BLaER1 treated with 17β-estradiol and CSF1 and Interleukin-3, amounts not matched to agents 10 nM and 100 nM (cell line): ENCODE results near the gene SLC35A4.

ENCODE experiments used
- H3K27ac ChIP-seq, 11 experiments: shearing (Covaris generic); formaldehyde crosslinking; 2 replicates each; pipeline ENCODE4 v1.8.1; 2022
- H3K27me3 ChIP-seq, 11 experiments: shearing (Covaris generic); formaldehyde crosslinking; 2 replicates each; pipeline ENCODE4 v1.8.1; 2022
- H3K36me3 ChIP-seq, 11 experiments: shearing (Covaris generic); formaldehyde crosslinking; 2 replicates each; pipeline ENCODE4 v1.8.1; 2022
- H3K4me1 ChIP-seq, 10 experiments: shearing (Covaris generic); formaldehyde crosslinking; 2 replicates each; pipeline ENCODE4 v1.8.1; 2022
- H3K4me2 ChIP-seq, 11 experiments: shearing (Covaris generic); formaldehyde crosslinking; 2 replicates each; pipeline ENCODE4 v1.8.1; 2022
- H3K4me3 ChIP-seq, 10 experiments: shearing (Covaris generic); formaldehyde crosslinking; 2 replicates each; pipeline ENCODE4 v1.8.1; 2022
- H3K9ac ChIP-seq, 11 experiments: shearing (Covaris generic); formaldehyde crosslinking; 2 replicates each; pipeline ENCODE4 v1.8.1; 2022
- H3K9me3 ChIP-seq, 11 experiments: shearing (Covaris generic); formaldehyde crosslinking; replicated peaks in 1 of 11; 2 replicates each; pipeline ENCODE4 v1.8.1; 2022
- H4K20me1 ChIP-seq, 11 experiments: shearing (Covaris generic); formaldehyde crosslinking; 2 replicates each; pipeline ENCODE4 v1.8.1; 2022
- Cebpa-rat ChIP-seq, 11 experiments: shearing (Covaris generic); IDR thresholded peaks; 2 replicates each; pipeline ENCODE4 v1.8.1; 2022

Gene SLC35A4

DNA sequence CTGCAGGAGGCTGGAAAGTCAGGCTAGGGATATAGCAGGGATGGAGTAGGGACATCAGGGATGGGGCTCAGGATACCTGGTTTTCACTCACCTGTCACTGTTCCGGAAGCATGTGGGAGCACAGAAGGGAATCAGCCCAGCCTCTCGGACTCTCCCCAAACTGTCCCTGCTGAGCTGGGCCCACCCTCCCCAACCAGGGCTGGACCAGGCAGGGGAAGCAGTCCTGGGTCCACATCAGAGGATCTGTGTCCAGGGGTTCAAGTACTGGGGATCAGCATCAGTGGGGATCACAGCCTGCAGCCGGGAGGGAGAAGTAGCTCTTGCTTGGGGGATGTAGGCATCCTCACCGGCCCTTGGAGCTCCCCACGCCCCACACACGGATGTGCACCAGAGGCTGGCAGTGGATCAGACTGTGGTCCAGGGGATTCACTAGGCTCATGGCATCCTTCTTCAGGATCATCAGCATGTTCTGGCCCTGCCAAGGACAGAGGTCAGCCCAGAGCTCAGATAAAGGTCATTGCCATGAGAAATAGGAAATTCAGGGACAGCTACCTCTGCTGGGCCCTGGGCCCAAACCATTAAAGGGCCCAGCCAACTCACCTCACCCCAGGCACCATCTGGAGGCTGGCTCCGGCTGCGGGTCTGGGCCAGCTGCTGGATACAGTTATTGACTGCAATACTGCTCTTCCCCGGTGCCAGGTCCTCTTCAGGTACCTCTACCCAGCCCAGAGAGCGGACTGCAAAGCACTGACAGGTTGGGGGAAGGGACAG is 2.7 kb upstream of the SLC35A4 start:
- H3K27me3 ChIP-seq, result peaks cover 33 to 49% (median 48%) of the 10 kb centered on the region in 11 experiments
- H4K20me1 ChIP-seq, result peaks cover 0 to 12% (median 0%) of the 10 kb centered on the region in 11 experiments; a peak in 2 of 22 replicates
- peaks cover 13 to 83% (median 35%) of the 10 kb centered on the region in 10 experiments for H3K4me1 ChIP-seq
- H3K9me3 ChIP-seq, result peaks cover 7 to 27% (median 19%) of the 10 kb centered on the region in 11 experiments; a peak in 21 of 22 replicates
- H3K9ac ChIP-seq, result peak overlapping the region in 2 of 11 experiments; percentile 83 to 98; a peak in 5 of 22 replicates
- no peak for TF ChIP-seq Cebpa-rat (IDR thresholded peaks at IDR 0.05)
- H3K4me2 ChIP-seq, result peak overlapping the region in 4 of 11 experiments; percentile 85 to 98 (median 97); a peak in 7 of 22 replicates
- peaks cover 6 to 57% (median 12%) of the 10 kb centered on the region in 11 experiments; a peak in 20 of 22 replicates for H3K36me3 ChIP-seq
- no peak overlapping the region; a peak in 1 of 22 replicates for H3K27ac ChIP-seq
- peak overlapping the region in 3 of 10 experiments; percentile 58 to 66 (median 63); a peak in 6 of 20 replicates for H3K4me3 ChIP-seq

GRCh38 chr5:140563596-140563995 is 1.0 kb upstream of the SLC35A4 start:
- Histone ChIP-seq H3K9me3 (peaks cover 7 to 27% (median 19%) of the 10 kb centered on the region in 11 experiments; a peak in 21 of 22 replicates), H3K4me1 (peaks cover 11 to 88% (median 40%) of the 10 kb centered on the region in 10 experiments), H4K20me1 (peaks cover 0 to 12% (median 0%) of the 10 kb centered on the region in 11 experiments; a peak in 2 of 22 replicates), H3K27ac (peak overlapping the region; percentile 71 to 86 (median 80)), H3K9ac (peak overlapping the region; percentile 65 to 98 (median 79); a peak in 21 of 22 replicates), H3K27me3 (peaks cover 35 to 53% (median 48%) of the 10 kb centered on the region in 11 experiments), H3K4me2 (peak overlapping the region; percentile 59 to 98 (median 79)), H3K4me3 (peak overlapping the region; percentile 58 to 73 (median 64)), H3K36me3 (peaks cover 6 to 64% (median 23%) of the 10 kb centered on the region in 11 experiments; a peak in 20 of 22 replicates)
- TF ChIP-seq Cebpa-rat (IDR thresholded peaks at IDR 0.05), result no peak

GRCh38 chr5:140565024-140565779 is 574 bp downstream of the SLC35A4 start:
- H4K20me1 ChIP-seq, result peaks cover 0 to 4% (median 0%) of the 10 kb centered on the region in 11 experiments; a peak in 1 of 22 replicates
- peaks cover 6 to 57% (median 23%) of the 10 kb centered on the region in 11 experiments; a peak in 20 of 22 replicates for H3K36me3 ChIP-seq
- H3K9ac ChIP-seq, result peak overlapping the region; percentile 65 to 98 (median 79)
- TF ChIP-seq Cebpa-rat (IDR thresholded peaks at IDR 0.05), result no peak
- peak overlapping the region; percentile 58 to 73 (median 64) for H3K4me3 ChIP-seq
- peak overlapping the region; percentile 59 to 98 (median 79) for H3K4me2 ChIP-seq
- H3K4me1 ChIP-seq, result peaks cover 27 to 88% (median 56%) of the 10 kb centered on the region in 10 experiments
- H3K9me3 ChIP-seq, result peaks cover 7 to 27% (median 19%) of the 10 kb centered on the region in 11 experiments; a peak in 21 of 22 replicates
- peak overlapping the region; percentile 71 to 86 (median 80) for H3K27ac ChIP-seq
- H3K27me3 ChIP-seq, result peaks cover 35 to 53% (median 48%) of the 10 kb centered on the region in 11 experiments

- H3K9ac ChIP-seq, result peak overlapping the region in 8 of 11 experiments; percentile 73 to 98 (median 80); a peak in 11 of 22 replicates
- peaks cover 35 to 53% (median 48%) of the 10 kb centered on the region in 11 experiments for H3K27me3 ChIP-seq
- peak overlapping the region; percentile 59 to 98 (median 79) for H3K4me2 ChIP-seq
- peaks cover 28 to 88% (median 57%) of the 10 kb centered on the region in 10 experiments for H3K4me1 ChIP-seq
- peaks cover 7 to 27% (median 19%) of the 10 kb centered on the region in 11 experiments; a peak in 21 of 22 replicates for H3K9me3 ChIP-seq
- peak overlapping the region in 10 of 11 experiments; percentile 73 to 86 (median 80); a peak in 14 of 22 replicates for H3K27ac ChIP-seq
- no peak for TF ChIP-seq Cebpa-rat (IDR thresholded peaks at IDR 0.05)
- peak overlapping the region; percentile 58 to 73 (median 64); a peak in 19 of 20 replicates for H3K4me3 ChIP-seq
- H3K36me3 ChIP-seq, result peaks cover 6 to 55% (median 23%) of the 10 kb centered on the region in 11 experiments; a peak in 20 of 22 replicates
- H4K20me1 ChIP-seq, result peaks cover 0 to 4% (median 0%) of the 10 kb centered on the region in 11 experiments; a peak in 1 of 22 replicates
Observed at GRCh38 chr5:140565780-140566095, 1.1 kb downstream of the SLC35A4 start.

DNA sequence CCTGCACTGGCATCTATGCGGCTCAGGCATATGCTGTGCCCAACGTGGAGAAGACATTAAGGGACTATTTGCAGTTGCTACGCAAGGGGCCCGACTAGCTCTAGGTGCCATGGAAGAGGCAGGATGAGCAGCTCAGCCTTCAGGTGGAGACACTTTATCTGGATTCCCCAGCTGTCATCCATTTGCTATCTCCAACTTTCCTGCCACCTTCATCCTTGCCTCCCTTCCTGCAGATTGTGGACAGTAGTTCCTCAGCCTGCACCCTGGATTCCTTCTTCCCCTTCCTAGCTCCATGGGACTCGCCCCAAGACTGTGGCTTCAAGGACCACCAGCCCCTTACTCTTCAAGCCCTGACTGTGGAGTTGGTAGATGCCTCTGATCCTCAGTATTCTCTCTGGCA is 2.0 kb downstream of the SLC35A4 start:
- Histone ChIP-seq H3K9me3 (peaks cover 7 to 27% (median 19%) of the 10 kb centered on the region in 11 experiments; a peak in 21 of 22 replicates), H3K27ac (0 out of 22 replicates have a peak overlapping the region, but pooled peaks of 1 of the 11 experiments have one; percentile 6), H4K20me1 (no peaks in the 10 kb centered on the region), H3K36me3 (peaks cover 6 to 50% (median 23%) of the 10 kb centered on the region in 11 experiments; a peak in 20 of 22 replicates), H3K4me2 (peak overlapping the region in 7 of 11 experiments; percentile 77 to 98 (median 85); a peak in 10 of 22 replicates), H3K4me3 (peak overlapping the region in 3 of 10 experiments; percentile 58 to 66 (median 63); a peak in 4 of 20 replicates), H3K27me3 (peaks cover 35 to 53% (median 48%) of the 10 kb centered on the region in 11 experiments), H3K9ac (peak overlapping the region in 3 of 11 experiments; percentile 79 to 98 (median 83); a peak in 3 of 22 replicates), H3K4me1 (peaks cover 28 to 89% (median 57%) of the 10 kb centered on the region in 10 experiments)
- no peak for TF ChIP-seq Cebpa-rat (IDR thresholded peaks at IDR 0.05)

DNA sequence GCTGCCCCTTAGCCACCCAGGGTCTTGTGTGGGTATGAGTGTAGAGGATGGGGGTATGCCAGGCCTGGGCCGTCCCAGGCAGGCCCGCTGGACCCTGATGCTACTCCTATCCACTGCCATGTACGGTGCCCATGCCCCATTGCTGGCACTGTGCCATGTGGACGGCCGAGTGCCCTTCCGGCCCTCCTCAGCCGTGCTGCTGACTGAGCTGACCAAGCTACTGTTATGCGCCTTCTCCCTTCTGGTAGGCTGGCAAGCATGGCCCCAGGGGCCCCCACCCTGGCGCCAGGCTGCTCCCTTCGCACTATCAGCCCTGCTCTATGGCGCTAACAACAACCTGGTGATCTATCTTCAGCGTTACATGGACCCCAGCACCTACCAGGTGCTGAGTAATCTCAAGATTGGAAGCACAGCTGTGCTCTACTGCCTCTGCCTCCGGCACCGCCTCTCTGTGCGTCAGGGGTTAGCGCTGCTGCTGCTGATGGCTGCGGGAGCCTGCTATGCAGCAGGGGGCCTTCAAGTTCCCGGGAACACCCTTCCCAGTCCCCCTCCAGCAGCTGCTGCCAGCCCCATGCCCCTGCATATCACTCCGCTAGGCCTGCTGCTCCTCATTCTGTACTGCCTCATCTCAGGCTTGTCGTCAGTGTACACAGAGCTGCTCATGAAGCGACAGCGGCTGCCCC is 2.6 kb downstream of the SLC35A4 start:
- H4K20me1 ChIP-seq, result no peaks in the 10 kb centered on the region
- H3K27ac ChIP-seq, result peak overlapping the region in 4 of 11 experiments; percentile 6 to 81 (median 43); a peak in 3 of 22 replicates
- no peak for TF ChIP-seq Cebpa-rat (IDR thresholded peaks at IDR 0.05)
- H3K4me1 ChIP-seq, result peaks cover 28 to 89% (median 57%) of the 10 kb centered on the region in 10 experiments
- peak overlapping the region in 2 of 11 experiments; percentile 33 to 98; a peak in 3 of 22 replicates for H3K9ac ChIP-seq
- H3K4me2 ChIP-seq, result peak overlapping the region in 5 of 11 experiments; percentile 79 to 98 (median 89); a peak in 10 of 22 replicates
- peaks cover 35 to 50% (median 47%) of the 10 kb centered on the region in 11 experiments for H3K27me3 ChIP-seq
- H3K4me3 ChIP-seq, result peak overlapping the region in 2 of 10 experiments; percentile 21 to 63; a peak in 3 of 20 replicates
- peaks cover 6 to 50% (median 23%) of the 10 kb centered on the region in 11 experiments; a peak in 20 of 22 replicates for H3K36me3 ChIP-seq
- peaks cover 7 to 27% (median 19%) of the 10 kb centered on the region in 11 experiments; a peak in 21 of 22 replicates for H3K9me3 ChIP-seq

DNA sequence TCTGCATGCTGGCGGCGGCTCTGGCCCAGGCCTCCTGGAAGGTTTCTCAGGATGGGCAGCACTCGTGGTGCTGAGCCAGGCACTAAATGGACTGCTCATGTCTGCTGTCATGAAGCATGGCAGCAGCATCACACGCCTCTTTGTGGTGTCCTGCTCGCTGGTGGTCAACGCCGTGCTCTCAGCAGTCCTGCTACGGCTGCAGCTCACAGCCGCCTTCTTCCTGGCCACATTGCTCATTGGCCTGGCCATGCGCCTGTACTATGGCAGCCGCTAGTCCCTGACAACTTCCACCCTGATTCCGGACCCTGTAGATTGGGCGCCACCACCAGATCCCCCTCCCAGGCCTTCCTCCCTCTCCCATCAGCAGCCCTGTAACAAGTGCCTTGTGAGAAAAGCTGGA is 3.2 kb downstream of the SLC35A4 start:
- H3K9me3 ChIP-seq, result peaks cover 7 to 27% (median 19%) of the 10 kb centered on the region in 11 experiments; a peak in 21 of 22 replicates
- H3K27me3 ChIP-seq, result peaks cover 35 to 44% (median 41%) of the 10 kb centered on the region in 11 experiments
- no peak for TF ChIP-seq Cebpa-rat (IDR thresholded peaks at IDR 0.05)
- H3K36me3 ChIP-seq, result peaks cover 6 to 44% (median 23%) of the 10 kb centered on the region in 11 experiments; a peak in 20 of 22 replicates
- peak overlapping the region in 1 of 11 experiments; percentile 33; a peak in 1 of 22 replicates for H3K9ac ChIP-seq
- peak overlapping the region in 5 of 11 experiments; percentile 4 to 81 (median 70); a peak in 7 of 22 replicates for H3K27ac ChIP-seq
- H4K20me1 ChIP-seq, result no peaks in the 10 kb centered on the region
- H3K4me2 ChIP-seq, result peak overlapping the region in 9 of 11 experiments; percentile 62 to 98 (median 74); a peak in 12 of 22 replicates
- H3K4me1 ChIP-seq, result peaks cover 28 to 89% (median 57%) of the 10 kb centered on the region in 10 experiments
- H3K4me3 ChIP-seq, result no peak overlapping the region
